GM23338 (cell line): ENCODE results near the gene GNAO1. TPM values are rescaled to one million over a fixed set of nuclear protein-coding genes. Genes with fewer than 3 reads are reported as not detected.

ENCODE experiments used
- ATAC-seq: fragments of 200-7000 bp; cut with Tn5 transposase; 3 replicates; pipeline ENCODE4 v1.9.1; 2020
- DNase-seq: peaks from one replicate; pipeline ENCODE4 v3.0.0-alpha.2; 2015; ENCODE audit warnings: low spot score
- H2AFZ ChIP-seq: fragments of 200-600 bp; sonication (generic); 2 replicates; pipeline ENCODE4 v1.8.0; 2016; ENCODE audit warnings: antibody characterized with exemption, mild to moderate bottlenecking, moderate library complexity
- H3F3A ChIP-seq: fragments of 200-600 bp; sonication (generic); replicated peaks from 2 replicates; pipeline ENCODE4 v1.8.0; 2017; ENCODE audit warnings: antibody characterized with exemption, mixed run types, low read depth
- H3K27ac ChIP-seq: fragments of 200-600 bp; sonication (generic); 2 replicates; pipeline ENCODE4 v1.6.1; 2016; ENCODE audit warnings: low read depth
- H3K27me3 ChIP-seq: fragments of 200-600 bp; sonication (generic); 2 replicates; pipeline ENCODE4 v1.8.0; 2016; ENCODE audit warnings: mild to moderate bottlenecking, mixed run types, moderate library complexity; ENCODE audit not compliant: insufficient read depth
- H3K36me3 ChIP-seq: fragments of 200-600 bp; sonication (generic); 2 replicates; pipeline ENCODE4 v1.8.0; 2016; ENCODE audit warnings: mild to moderate bottlenecking; ENCODE audit not compliant: insufficient read depth
- H3K4me1 ChIP-seq: fragments of 200-600 bp; sonication (generic); 2 replicates; pipeline ENCODE4 v1.8.0; 2016; ENCODE audit warnings: mild to moderate bottlenecking, moderate library complexity; ENCODE audit not compliant: insufficient read depth
- H3K4me2 ChIP-seq: fragments of 200-600 bp; sonication (generic); 2 replicates; pipeline ENCODE4 v1.7.1; 2017; ENCODE audit warnings: mixed run types
- H3K4me3 ChIP-seq: fragments of 200-600 bp; sonication (generic); 2 replicates; pipeline ENCODE4 v1.6.1; 2016; ENCODE audit warnings: mixed run types
- H3K79me2 ChIP-seq: fragments of 200-600 bp; sonication (generic); replicated peaks from 2 replicates; pipeline ENCODE4 v1.8.0; 2017; ENCODE audit warnings: mild to moderate bottlenecking; ENCODE audit not compliant: insufficient read depth
- H3K9me2 ChIP-seq: fragments of 200-600 bp; sonication (generic); 2 replicates; pipeline ENCODE4 v1.8.0; 2017; ENCODE audit not compliant: insufficient read depth
- H4K20me1 ChIP-seq: fragments of 200-600 bp; sonication (generic); replicated peaks from 2 replicates; pipeline ENCODE4 v1.8.0; 2017; ENCODE audit warnings: mild to moderate bottlenecking; ENCODE audit not compliant: insufficient read depth
- H3K27ac Mint-ChIP-seq: 2 replicates; pipeline ENCODE4 v1.8.0; 2020; ENCODE audit warnings: inconsistent platforms, mild to moderate bottlenecking, moderate library complexity, mixed read lengths
- H3K27me3 Mint-ChIP-seq: 3 replicates; pipeline ENCODE4 v1.8.0; 2022; ENCODE audit warnings: low read depth, mild to moderate bottlenecking, moderate library complexity, mixed read lengths, inconsistent platforms; ENCODE audit not compliant: insufficient read depth, poor library complexity
- H3K36me3 Mint-ChIP-seq: 3 replicates; pipeline ENCODE4 v1.8.0; 2021; ENCODE audit warnings: low read depth, mild to moderate bottlenecking, inconsistent platforms, moderate library complexity, mixed read lengths
- H3K4me1 Mint-ChIP-seq: 3 replicates; pipeline ENCODE4 v1.8.0; 2020; ENCODE audit warnings: mild to moderate bottlenecking, inconsistent platforms, mixed read lengths
- H3K4me3 Mint-ChIP-seq: 3 replicates; pipeline ENCODE4 v1.8.0; 2021; ENCODE audit warnings: moderate library complexity, mild to moderate bottlenecking, inconsistent platforms, mixed read lengths
- H3K9me3 Mint-ChIP-seq: 3 replicates; pipeline ENCODE4 v1.8.0; 2020; ENCODE audit warnings: moderate library complexity, mild to moderate bottlenecking, inconsistent platforms, mixed read lengths
- CREB1 ChIP-seq: fragments of 250-450 bp; sonication (Bioruptor Pico); IDR thresholded peaks from 2 replicates; pipeline ENCODE4 v1.5.0; 2020; ENCODE audit warnings: low read depth, mild to moderate bottlenecking, moderate library complexity
- EZH2 ChIP-seq: fragments of 200-600 bp; sonication (generic); IDR thresholded peaks from one replicate; pipeline ENCODE4 v1.8.0; 2017; ENCODE audit warnings: antibody characterized with exemption, mild to moderate bottlenecking, low read depth; ENCODE audit not compliant: unreplicated experiment
- EZH2phosphoT487 ChIP-seq: fragments of 200-600 bp; sonication (generic); IDR thresholded peaks from one replicate; pipeline ENCODE4 v1.8.1; 2018; ENCODE audit warnings: antibody characterized with exemption; ENCODE audit not compliant: unreplicated experiment
- JUNB ChIP-seq: IDR thresholded peaks from one replicate; pipeline ENCODE4 v1.6.1; 2016; ENCODE audit warnings: antibody characterized with exemption; ENCODE audit not compliant: unreplicated experiment
- NANOG ChIP-seq: IDR thresholded peaks from 2 replicates; pipeline ENCODE4 v1.6.1; 2016; ENCODE audit warnings: antibody characterized with exemption, borderline replicate concordance
- POLR2AphosphoS5 ChIP-seq: IDR thresholded peaks from 2 replicates; pipeline ENCODE4 v1.6.1; 2016; ENCODE audit warnings: antibody characterized with exemption, low read depth
- REST ChIP-seq: IDR thresholded peaks from one replicate; pipeline ENCODE4 v1.6.1; 2018; ENCODE audit warnings: antibody characterized with exemption; ENCODE audit not compliant: unreplicated experiment
- STAT1 ChIP-seq: IDR thresholded peaks from one replicate; pipeline ENCODE4 v1.6.1; 2016; ENCODE audit warnings: antibody characterized with exemption; ENCODE audit not compliant: unreplicated experiment
- ZNF114 ChIP-seq: fragments of 250-450 bp; sonication (Bioruptor Pico); IDR thresholded peaks from 2 replicates; pipeline ENCODE4 v1.5.0; 2020; ENCODE audit warnings: mild to moderate bottlenecking, moderate library complexity
- ZNF331 ChIP-seq: fragments of 250-450 bp; sonication (Bioruptor Pico); IDR thresholded peaks from 2 replicates; pipeline ENCODE4 v1.5.0; 2020; ENCODE audit warnings: low read depth, mild to moderate bottlenecking, moderate library complexity
- polyA plus RNA-seq: library from polyadenylated mRNA; unstranded; fragments of >200 nt; fragmentation: Nextera tagmentation; extraction: Ambion mirVana; gene quantifications from 2 replicates; pipeline ENCODE4 v1.2.1, GENCODE V29; 2016
- total RNA-seq: library from RNA; depleted of rRNA; stranded (reverse); fragments of >200 nt; shearing (Covaris generic); gene quantifications from 2 replicates; pipeline ENCODE4 v1.2.3, GENCODE V29; 2014
- TF ChIP-seq, protein P1 (sequence below): IDR thresholded peaks from 2 replicates; pipeline ENCODE4 v1.6.1; 2016; ENCODE audit warnings: antibody characterized with exemption
- TF ChIP-seq, protein P2 (sequence below), 2 experiments: fragments of 200-600 bp in 1 of 2; sonication (generic) in 1 of 2; conservative IDR thresholded peaks; 2 replicates each; pipeline versions ENCODE4 v1.5.1 to v1.6.1; 2016 to 2017; ENCODE audit warnings: antibody characterized with exemption in 2 of 2, low read depth in 2 of 2, mild to moderate bottlenecking in 2 of 2, moderate library complexity in 1 of 2
- TF ChIP-seq, protein P3 (sequence below): fragments of 250-450 bp; sonication (Bioruptor Pico); IDR thresholded peaks from 2 replicates; pipeline ENCODE4 v1.5.0; 2020; ENCODE audit warnings: mild to moderate bottlenecking, moderate library complexity

The GNAO1 gene
- total and polyA plus RNA-seq, 2 experiments from 2014 or later: 6.5 to 24.8 TPM

DNA sequence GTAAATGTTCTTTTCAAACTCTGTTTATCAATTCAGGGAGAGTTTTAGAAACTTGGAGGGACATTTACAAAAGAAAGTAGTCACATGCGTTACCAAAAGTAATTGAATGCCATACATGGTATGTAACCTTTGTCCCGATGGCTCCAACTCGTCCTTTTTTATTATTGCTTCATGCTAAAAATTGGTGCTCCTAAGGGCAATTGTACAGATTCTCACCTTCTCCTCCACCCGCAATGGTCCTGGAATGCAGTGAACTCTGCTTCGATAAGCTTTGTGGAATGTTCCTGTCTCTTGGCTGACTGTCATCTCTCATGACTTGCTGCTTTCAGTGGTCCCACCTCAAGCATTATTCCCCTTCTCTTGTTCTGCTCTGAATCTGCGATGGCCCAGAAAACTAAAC, 20.9 kb downstream of the GNAO1 start:
- no peak overlapping the region; the same call in 1 of the 2 replicates for H3K27ac ChIP-seq
- ATAC-seq (no peak), DNase-seq (no peak)
- no peaks in the 10 kb centered on the region for H3K27me3 ChIP-seq
- no peaks in the 10 kb centered on the region; the same call in 1 of the 2 replicates for H4K20me1 ChIP-seq
- H3K4me3 ChIP-seq: 0 out of 2 replicates have a peak overlapping the region, but pooled peaks have one; percentile 2
- H3K27me3 Mint-ChIP-seq: peaks cover 2% of the 10 kb centered on the region
- peak overlapping the region; percentile 19 for H3K4me2 ChIP-seq
- H3K9me3 Mint-ChIP-seq: no peaks in the 10 kb centered on the region
- peaks cover 53% of the 10 kb centered on the region for H3K79me2 ChIP-seq
- peaks cover 34% of the 10 kb centered on the region for H3K4me1 Mint-ChIP-seq
- H3K36me3 Mint-ChIP-seq: no peaks in the 10 kb centered on the region
- peaks cover 5% of the 10 kb centered on the region; the same call in 1 of the 2 replicates for H3K9me2 ChIP-seq
- no peaks in the 10 kb centered on the region for H3F3A ChIP-seq
- H3K27ac Mint-ChIP-seq: no peak overlapping the region
- no peak overlapping the region for H3K4me3 Mint-ChIP-seq
- TF ChIP-seq, protein P1, sequence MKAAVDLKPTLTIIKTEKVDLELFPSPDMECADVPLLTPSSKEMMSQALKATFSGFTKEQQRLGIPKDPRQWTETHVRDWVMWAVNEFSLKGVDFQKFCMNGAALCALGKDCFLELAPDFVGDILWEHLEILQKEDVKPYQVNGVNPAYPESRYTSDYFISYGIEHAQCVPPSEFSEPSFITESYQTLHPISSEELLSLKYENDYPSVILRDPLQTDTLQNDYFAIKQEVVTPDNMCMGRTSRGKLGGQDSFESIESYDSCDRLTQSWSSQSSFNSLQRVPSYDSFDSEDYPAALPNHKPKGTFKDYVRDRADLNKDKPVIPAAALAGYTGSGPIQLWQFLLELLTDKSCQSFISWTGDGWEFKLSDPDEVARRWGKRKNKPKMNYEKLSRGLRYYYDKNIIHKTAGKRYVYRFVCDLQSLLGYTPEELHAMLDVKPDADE: no peak
- TF ChIP-seq, protein P2, sequence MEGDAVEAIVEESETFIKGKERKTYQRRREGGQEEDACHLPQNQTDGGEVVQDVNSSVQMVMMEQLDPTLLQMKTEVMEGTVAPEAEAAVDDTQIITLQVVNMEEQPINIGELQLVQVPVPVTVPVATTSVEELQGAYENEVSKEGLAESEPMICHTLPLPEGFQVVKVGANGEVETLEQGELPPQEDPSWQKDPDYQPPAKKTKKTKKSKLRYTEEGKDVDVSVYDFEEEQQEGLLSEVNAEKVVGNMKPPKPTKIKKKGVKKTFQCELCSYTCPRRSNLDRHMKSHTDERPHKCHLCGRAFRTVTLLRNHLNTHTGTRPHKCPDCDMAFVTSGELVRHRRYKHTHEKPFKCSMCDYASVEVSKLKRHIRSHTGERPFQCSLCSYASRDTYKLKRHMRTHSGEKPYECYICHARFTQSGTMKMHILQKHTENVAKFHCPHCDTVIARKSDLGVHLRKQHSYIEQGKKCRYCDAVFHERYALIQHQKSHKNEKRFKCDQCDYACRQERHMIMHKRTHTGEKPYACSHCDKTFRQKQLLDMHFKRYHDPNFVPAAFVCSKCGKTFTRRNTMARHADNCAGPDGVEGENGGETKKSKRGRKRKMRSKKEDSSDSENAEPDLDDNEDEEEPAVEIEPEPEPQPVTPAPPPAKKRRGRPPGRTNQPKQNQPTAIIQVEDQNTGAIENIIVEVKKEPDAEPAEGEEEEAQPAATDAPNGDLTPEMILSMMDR (conservative IDR thresholded peaks at IDR 0.05; ENCODE audit: low read depth in 2 of 2): no peak
- TF ChIP-seq EZH2 (no peak), POLR2AphosphoS5 (no peak), NANOG (no peak), ZNF331 (CRISPR knock-in tag) (no peak), REST (no peak), CREB1 (CRISPR knock-in tag) (no peak), ZNF114 (CRISPR knock-in tag) (no peak), EZH2phosphoT487 (no peak), JUNB (no peak), STAT1 (no peak)
- TF ChIP-seq, protein P3, sequence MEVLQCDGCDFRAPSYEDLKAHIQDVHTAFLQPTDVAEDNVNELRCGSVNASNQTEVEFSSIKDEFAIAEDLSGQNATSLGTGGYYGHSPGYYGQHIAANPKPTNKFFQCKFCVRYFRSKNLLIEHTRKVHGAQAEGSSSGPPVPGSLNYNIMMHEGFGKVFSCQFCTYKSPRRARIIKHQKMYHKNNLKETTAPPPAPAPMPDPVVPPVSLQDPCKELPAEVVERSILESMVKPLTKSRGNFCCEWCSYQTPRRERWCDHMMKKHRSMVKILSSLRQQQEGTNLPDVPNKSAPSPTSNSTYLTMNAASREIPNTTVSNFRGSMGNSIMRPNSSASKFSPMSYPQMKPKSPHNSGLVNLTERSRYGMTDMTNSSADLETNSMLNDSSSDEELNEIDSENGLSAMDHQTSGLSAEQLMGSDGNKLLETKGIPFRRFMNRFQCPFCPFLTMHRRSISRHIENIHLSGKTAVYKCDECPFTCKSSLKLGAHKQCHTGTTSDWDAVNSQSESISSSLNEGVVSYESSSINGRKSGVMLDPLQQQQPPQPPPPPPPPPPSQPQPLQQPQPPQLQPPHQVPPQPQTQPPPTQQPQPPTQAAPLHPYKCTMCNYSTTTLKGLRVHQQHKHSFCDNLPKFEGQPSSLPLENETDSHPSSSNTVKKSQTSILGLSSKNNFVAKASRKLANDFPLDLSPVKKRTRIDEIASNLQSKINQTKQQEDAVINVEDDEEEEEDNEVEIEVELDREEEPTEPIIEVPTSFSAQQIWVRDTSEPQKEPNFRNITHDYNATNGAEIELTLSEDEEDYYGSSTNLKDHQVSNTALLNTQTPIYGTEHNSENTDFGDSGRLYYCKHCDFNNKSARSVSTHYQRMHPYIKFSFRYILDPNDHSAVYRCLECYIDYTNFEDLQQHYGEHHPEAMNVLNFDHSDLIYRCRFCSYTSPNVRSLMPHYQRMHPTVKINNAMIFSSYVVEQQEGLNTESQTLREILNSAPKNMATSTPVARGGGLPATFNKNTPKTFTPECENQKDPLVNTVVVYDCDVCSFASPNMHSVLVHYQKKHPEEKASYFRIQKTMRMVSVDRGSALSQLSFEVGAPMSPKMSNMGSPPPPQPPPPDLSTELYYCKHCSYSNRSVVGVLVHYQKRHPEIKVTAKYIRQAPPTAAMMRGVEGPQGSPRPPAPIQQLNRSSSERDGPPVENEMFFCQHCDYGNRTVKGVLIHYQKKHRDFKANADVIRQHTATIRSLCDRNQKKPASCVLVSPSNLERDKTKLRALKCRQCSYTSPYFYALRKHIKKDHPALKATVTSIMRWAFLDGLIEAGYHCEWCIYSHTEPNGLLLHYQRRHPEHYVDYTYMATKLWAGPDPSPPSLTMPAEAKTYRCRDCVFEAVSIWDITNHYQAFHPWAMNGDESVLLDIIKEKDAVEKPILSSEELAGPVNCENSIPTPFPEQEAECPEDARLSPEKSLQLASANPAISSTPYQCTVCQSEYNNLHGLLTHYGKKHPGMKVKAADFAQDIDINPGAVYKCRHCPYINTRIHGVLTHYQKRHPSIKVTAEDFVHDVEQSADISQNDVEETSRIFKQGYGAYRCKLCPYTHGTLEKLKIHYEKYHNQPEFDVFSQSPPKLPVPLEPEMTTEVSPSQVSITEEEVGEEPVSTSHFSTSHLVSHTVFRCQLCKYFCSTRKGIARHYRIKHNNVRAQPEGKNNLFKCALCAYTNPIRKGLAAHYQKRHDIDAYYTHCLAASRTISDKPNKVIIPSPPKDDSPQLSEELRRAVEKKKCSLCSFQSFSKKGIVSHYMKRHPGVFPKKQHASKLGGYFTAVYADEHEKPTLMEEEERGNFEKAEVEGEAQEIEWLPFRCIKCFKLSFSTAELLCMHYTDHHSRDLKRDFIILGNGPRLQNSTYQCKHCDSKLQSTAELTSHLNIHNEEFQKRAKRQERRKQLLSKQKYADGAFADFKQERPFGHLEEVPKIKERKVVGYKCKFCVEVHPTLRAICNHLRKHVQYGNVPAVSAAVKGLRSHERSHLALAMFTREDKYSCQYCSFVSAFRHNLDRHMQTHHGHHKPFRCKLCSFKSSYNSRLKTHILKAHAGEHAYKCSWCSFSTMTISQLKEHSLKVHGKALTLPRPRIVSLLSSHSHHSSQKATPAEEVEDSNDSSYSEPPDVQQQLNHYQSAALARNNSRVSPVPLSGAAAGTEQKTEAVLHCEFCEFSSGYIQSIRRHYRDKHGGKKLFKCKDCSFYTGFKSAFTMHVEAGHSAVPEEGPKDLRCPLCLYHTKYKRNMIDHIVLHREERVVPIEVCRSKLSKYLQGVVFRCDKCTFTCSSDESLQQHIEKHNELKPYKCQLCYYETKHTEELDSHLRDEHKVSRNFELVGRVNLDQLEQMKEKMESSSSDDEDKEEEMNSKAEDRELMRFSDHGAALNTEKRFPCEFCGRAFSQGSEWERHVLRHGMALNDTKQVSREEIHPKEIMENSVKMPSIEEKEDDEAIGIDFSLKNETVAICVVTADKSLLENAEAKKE: no peak
- no peaks in the 10 kb centered on the region for H3K36me3 ChIP-seq
- peaks cover 24% of the 10 kb centered on the region for H3K4me1 ChIP-seq
- no peak overlapping the region for H2AFZ ChIP-seq
